Erythroblast (primary cell): Measurements from ENCODE around the gene RRM1.

Source experiments
- GATA1 ChIP-seq: IDR thresholded peaks from 2 replicates; pipeline ENCODE4 v1.6.1; 2011; ENCODE audit warnings: low read depth, mild to moderate bottlenecking, control low read depth, low read length, moderate library complexity
- POLR2A ChIP-seq: IDR thresholded peaks from 2 replicates; pipeline ENCODE4 v1.6.1; 2011; ENCODE audit warnings: mild to moderate bottlenecking, low read length

GRCh38 chr11:4054643-4055042 lies 40.0 kb upstream of the RRM1 start:
- TF ChIP-seq POLR2A (no peak), GATA1 (no peak)
